EL (cell line): ENCODE measurements around the gene RNF113B.

Experiments
- DNase-seq: peaks from one replicate; pipeline ENCODE4 v3.0.0-alpha.2; 2016

Gene RNF113B

GRCh38 chr13:98134901-98135300 is 42.2 kb downstream of the RNF113B start:
- no peak for DNase-seq

- no peak for DNase-seq
Observed at GRCh38 chr13:98133946-98134345, 43.1 kb downstream of the RNF113B start.

GRCh38 chr13:98129059-98129746 is 47.9 kb downstream of the RNF113B start:
- DNase-seq = peak; percentile 49
